Head of caudate nucleus (tissue), 42 donors: Measurements from ENCODE around the gene GDPD4.

Experiments
- DNase-seq, 42 donors: peaks; one replicate each; pipeline versions ENCODE4 v3.0.0 to v3.0.0-alpha.2; 2020 to 2021; ENCODE audit warnings: mixed read lengths in 7 of 42
- intact Hi-C: fragments of 100-400 bp; cut with DNase I; formaldehyde crosslinking; loops from one replicate; pipeline ENCODE4 v1.15.0; 2022

Gene GDPD4, protein sequence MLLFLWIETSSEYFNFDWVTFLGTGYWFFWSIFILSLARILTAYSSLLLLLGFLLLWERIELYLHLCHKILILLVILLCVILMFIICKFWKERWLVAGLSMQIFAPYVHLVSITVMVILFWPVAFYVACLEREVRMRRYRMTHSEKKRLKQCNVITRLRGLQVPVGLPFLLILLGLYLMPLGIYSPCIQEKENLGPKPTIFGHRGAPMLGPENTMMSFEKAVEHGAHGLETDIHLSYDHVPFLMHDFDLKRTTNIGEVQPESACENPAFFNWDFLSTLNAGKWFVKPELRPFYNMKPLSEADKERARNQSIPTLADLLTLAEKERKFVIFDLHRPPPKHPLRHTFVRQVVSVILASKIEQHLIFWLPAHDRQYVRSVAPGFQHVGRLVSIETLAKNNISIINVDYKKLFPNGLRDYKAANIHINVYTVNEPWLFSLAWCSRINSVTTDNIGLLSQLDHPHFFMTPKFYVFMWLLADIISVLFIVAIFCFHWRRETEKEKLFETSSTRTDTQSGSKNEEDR

GRCh38 chr11:77301510-77301909 lies at the start of gene GDPD4:
GDPD4 (minus strand) TSS chr11:77301686; CDS start chr11:77285137, 16,549 bp downstream.
- DNase-seq: no peak
- intact Hi-C loops: no loop called here

DNA sequence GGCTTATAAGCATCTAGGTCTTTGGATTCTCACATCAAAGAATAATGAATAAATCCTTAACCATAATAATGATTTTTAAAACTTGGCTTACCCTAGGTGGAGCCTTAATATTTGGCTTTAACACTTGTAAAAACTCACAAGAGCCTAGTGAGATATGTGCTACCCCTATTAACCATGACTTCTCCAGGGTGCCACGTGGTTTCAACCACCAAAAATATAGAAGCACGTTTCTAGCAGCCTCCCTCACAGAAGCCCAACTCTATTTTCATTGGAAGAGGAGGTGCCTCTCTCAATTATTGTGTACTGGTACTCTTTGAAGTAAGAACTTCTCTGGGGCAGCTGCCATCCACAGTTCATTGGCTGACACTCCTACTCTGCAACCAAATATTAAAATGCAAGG lies 46.5 kb upstream of the GDPD4 start:
- DNase-seq: no peak
- intact Hi-C loops: no loop called here

- DNase-seq: no peak
- intact Hi-C loops: no loop called here
Observed at GRCh38 chr11:77346906-77347603, 45.6 kb upstream of the GDPD4 start.

GRCh38 chr11:77345621-77346020 lies 44.1 kb upstream of the GDPD4 start:
- no peak for DNase-seq

DNA sequence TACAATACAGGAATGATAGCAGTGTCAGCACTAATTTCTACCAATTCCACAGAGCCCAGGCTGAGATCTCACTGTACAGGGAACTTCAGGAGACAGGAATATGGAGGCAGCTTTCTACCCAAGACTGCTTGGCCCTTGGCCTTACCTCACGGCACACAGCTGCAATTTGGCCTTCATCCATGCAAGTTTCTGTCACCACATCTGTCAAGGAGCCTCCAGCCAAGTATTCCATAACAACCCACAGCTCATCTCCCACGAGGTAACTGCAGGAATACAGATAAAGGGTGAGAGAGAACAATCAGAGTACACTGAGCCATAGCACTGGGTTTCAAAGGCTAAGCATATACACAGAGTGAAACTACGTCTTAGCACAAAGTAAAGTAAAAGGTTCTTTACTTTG lies 39.0 kb upstream of the GDPD4 start:
- DNase-seq: no peak
- intact Hi-C loops: no loop called here

More at GRCh38 chr11:77345621-77346020, 44.1 kb upstream of the GDPD4 start:
- intact Hi-C loops: no loop called here

DNA sequence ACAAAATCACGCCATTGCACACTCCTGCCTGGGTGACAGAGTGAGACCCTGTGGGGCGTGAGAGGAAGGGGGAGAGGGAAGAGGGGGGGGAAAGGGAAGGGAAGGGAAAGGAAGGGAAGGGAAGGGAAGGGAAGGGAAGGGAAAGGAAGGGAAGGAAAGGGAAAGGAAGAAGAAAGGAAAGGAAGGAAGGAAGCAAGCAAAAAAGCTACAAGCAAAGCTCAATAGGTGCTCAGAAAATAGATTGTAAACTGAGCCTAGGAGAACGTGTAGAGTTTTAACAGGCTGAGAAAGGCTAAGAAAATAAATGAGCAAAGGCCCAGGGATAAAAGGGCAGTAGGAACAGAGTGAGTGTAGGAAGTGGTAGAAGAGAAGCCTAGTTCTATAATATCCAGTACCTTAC lies 30.8 kb upstream of the GDPD4 start:
- no peak for DNase-seq
- intact Hi-C loops: no loop called here

GRCh38 chr11:77325159-77325558 lies 23.7 kb upstream of the GDPD4 start:
- intact Hi-C loops: no loop called here
- DNase-seq: no peak

DNA sequence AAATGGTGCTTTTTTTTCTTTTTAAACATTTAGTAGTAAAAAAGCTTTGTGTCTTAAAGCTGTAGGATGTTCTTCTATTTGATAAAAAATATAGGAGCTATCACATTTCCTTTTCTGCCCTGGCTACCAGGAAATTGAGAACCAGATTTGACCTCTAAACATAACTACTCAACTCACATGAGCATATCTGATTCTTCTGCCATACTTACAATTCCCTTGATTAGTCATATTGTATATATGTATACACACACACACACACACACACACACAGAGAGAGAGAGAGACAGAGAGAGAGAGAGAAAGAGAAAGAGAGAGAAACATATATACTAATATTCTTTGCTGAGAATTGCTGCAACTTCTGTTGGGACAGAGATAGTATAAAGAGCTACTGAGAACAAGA lies 23.0 kb upstream of the GDPD4 start:
- intact Hi-C loops: no loop called here
- DNase-seq: no peak

DNA sequence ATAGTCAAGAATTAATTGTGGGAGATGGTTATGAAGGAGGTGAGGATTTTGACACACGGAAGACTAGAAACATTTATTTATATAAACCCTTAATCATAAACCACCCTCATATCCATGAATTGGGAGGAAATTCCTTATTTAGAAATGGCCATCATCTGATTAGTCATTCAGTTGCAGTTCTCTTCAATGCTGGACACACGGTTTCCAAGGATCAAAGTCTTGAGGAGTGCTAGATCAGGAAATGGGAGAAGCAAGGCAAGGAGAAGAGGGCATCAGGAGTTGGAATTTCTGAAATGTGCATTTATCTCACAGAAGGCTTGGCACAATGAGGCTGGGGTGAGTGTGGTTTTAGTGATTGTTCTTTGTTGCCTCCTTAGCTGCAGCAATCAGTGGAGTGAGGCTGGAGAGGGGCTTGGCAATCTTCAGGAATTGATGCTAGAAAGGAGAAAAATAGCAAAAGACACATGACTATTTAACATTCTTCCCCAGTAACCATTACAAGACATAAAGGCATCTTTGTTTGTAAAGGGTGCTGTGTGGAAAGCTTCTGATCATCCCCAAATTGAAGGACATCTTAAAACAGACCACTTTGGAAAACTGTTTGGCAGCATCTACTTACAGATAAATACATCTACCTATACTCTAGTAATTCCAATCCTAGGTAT lies 21.6 kb upstream of the GDPD4 start:
- DNase-seq: peak in 5 of 42 donors; percentile 8 to 45 (median 26)
- intact Hi-C loops: no loop called here

DNA sequence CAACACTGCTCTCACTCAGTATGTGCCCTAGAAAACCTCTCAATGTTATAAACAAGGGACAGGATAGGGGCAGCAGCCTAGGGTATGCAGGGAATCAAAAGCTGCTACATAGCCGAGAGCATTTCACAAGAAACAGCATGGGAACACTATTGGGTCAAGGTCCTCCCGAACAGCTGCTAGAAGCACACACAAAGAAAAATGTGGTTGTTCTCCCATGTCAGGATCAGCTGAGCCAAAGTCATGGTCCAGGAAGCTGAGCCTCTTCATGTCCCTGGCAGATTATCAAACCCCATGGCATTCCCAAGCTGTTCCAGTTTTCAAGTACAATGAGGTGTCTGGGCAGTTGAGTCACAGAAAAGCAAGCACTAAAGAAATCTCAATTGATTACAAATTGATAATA lies 21.0 kb upstream of the GDPD4 start:
- intact Hi-C loops: no loop called here
- peak in 26 of 42 donors; percentile 7 to 78 (median 30) for DNase-seq

GRCh38 chr11:77320351-77320750 lies 18.9 kb upstream of the GDPD4 start:
- no peak for DNase-seq
- intact Hi-C loops: no loop called here

- intact Hi-C loops: no loop called here
Observed at GRCh38 chr11:77318600-77318999, 17.1 kb upstream of the GDPD4 start.

GRCh38 chr11:77316733-77317342 lies 15.4 kb upstream of the GDPD4 start:
- DNase-seq: no peak
- intact Hi-C loops: no loop called here

More at GRCh38 chr11:77318600-77318999, 17.1 kb upstream of the GDPD4 start:
- DNase-seq: no peak

DNA sequence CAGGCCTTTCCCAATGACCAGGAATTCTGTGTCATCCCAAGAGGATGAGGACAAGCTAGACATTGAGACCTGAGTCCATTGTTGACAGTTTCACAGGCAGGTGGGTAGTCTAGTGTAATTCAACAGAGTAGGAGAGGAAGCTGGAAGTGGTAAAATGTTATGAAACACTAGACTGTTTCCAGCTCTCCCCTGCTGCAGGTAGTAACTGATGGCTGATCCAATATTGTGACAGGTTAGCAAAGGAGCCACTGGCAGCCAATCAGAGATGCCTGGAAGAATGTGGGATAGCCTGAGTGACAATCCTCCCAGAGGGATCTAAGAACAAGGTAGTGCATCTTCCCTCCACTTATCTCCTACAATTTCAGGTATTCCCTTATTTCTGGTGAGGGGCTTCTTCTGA lies 10.6 kb upstream of the GDPD4 start:
- intact Hi-C loops: no loop called here
- DNase-seq: no peak

DNA sequence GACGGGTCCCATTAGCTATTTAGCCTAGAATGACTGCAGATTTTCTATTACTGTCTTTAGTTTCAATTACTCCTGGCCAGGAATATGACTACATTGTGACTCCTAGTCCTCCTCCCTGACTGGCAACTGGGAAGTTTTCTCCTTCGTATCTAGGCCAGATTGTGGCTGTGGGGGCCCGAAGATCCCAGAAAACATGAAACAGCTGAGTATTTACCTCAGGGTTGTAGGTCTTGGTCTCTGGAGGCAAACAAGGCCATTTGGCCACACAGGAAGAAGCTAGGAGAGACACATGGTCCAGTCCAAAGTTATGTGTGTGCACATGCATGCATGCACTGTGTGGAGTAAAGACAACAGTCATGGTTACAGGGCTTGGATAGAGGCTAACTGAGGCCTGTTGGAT lies 10.2 kb upstream of the GDPD4 start:
- intact Hi-C loops: no loop called here
- no peak for DNase-seq

DNA sequence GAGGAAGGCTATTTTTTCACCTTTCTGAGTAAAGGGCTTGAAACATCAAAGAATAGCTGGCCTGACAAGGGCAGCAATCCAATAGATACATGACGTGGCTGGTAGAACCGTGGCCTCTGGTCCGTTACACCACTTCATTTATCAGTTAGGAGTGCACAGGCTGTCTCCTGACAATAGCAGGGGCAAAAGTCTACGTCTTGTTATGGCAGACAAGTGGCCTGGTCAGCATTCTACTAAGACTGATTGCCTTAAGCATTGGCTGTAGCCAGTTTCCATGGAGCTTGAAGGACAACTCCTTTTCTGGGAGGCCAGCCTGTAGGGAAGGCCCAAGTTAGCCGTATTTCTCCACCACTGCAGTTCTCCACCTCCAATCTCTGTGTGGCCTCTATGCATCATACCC lies 9.2 kb upstream of the GDPD4 start:
- no peak for DNase-seq
- intact Hi-C loops: no loop called here

GRCh38 chr11:77309401-77310085 lies 8.1 kb upstream of the GDPD4 start:
- DNase-seq: no peak
- intact Hi-C loops: no loop called here

- intact Hi-C loops: no loop called here
- DNase-seq: no peak
Observed at GRCh38 chr11:77308838-77309237, 7.4 kb upstream of the GDPD4 start.

DNA sequence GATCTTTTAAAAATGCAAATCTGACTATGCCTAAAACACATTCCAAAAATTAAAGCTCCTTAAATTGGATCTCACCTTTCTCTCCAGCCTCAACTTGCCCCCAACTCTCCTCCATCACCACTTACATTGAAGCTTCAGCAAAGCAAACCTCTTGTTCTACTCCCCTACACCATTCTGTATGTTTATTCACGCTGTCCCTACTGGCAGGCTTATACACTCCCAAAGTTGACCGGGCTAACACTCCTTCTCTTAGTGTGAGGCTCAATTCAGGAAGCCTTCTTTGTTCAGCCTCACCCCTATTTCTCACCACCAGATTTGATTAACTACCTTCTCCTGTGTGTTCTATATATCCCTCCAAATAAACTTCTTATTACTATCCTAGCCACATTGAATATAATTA lies 1.8 kb upstream of the GDPD4 start:
- intact Hi-C loops: no loop called here
- DNase-seq: no peak
